NCI-H1436 treated with DMSO at 0.1 percent for 48 hours (cell line): Measurements from ENCODE around the gene CCNG2.

Experiments
- DNase-seq: peaks from one replicate; lab custom pipeline; 2025; lab: John Stamatoyannopoulos, UW

The CCNG2 gene

DNA sequence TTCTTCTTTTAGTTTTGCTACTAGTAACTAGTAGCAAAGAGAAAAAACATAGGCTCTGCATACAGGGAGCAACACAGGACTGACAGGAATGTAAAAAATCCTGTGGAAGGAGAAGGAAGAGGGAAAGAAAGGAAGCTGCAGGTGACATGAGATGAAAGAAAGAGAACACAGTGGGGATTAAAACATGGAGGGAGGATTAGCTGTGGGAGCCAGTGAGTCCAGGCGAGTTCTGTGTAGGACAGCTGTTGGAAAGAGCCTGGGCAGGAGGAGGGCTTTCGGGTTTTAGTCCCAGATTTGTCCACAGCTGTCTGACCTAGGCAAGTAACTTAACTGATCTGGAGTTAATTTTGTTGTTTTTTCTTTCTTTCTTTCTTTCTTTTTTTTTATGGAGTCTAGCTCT is 21.6 kb downstream of the CCNG2 start:
- DNase-seq, result no peak

DNA sequence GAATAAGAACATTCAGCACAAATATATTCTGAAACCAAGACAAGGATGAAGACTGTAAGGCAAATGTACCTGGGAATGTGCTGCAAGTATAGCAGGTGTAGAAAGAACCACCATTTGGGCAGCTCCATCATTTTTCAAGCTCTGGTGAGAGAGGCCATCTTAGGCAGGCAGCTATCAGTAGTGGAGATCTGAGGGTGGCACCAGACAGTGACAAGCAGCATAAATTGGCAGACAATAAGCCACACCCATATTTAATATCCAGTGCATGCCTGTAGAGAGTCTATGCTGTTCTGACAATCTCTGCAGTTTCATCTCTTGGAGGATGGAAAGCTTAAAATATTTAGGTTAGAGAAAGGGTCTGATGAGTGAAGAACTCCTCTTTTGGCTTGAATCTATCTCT is 22.5 kb downstream of the CCNG2 start:
- DNase-seq, result no peak

- no peak for DNase-seq
These were observed 24.7 kb downstream of the CCNG2 start for GRCh38 chr4:77181720-77182119.

DNA sequence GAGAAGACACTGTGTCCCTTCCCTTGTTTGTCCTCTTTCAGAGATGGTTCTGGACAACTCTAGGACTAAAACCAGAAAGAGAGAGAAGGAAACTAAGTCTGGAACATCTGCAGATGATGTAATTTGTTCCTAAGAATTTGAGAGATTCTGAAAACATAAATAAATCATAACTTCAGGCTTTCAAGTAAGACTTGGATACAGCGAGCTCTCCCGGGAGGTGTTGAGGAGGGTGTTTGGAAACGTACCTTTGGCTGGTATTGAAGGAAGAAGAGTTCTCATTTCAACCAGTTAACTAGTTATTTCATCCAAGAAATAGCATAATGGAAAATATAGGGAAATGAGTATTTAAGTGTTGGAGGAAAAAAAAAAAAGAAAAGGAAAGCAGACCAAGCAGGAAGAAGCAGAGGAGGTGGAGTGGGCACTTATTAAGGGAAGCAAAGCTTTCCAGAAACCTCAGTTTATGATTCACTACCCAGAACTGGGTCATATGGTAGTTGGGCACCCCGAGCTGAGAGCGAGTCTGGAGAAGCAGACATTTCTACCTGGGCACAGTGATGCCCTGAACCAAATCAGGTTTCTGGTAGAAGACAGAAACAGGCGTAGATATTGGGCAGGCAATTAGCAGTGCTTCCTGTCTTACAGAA is 26.9 kb downstream of the CCNG2 start:
- no peak for DNase-seq

DNA sequence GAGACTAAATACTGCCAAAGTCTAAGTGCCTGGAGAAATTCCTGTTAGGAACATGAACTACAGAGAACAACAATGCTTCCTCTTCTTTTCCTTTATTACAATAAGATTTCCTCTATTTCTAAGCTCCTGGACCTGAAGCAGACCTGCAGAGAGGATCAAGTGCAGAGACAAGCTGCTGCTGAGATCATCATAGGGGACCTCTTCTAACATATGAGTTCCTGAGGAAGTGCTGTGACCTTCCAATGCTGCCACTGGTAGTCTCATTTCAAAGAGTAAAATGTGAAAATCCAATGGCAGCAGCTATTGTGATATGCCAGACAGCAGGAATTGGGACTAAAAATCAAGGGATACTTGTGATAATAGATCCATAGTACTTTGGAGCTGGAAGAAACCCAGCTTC is 28.0 kb downstream of the CCNG2 start:
- DNase-seq, result no peak

- DNase-seq, result no peak
These were observed 28.7 kb downstream of the CCNG2 start for GRCh38 chr4:77185686-77186085.

DNA sequence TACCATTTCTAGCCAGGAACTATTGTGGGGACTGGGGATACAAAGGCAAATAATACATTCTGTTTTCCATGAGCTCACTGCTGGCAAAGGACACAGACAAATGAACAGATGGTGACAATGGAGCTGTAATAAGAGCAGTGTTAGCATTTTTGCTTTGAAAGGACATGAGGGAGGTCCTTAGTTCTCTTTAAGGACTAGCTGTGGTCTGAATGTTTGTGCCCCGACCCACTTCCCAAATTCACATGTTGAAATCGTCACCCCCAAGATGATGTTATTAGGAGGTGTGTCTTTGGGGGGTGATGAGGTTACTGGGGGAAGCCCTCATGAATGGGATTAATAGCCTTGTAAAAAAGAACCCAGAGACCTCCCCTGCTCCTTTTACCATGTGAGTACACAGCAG is 30.3 kb downstream of the CCNG2 start:
- no peak for DNase-seq

DNA sequence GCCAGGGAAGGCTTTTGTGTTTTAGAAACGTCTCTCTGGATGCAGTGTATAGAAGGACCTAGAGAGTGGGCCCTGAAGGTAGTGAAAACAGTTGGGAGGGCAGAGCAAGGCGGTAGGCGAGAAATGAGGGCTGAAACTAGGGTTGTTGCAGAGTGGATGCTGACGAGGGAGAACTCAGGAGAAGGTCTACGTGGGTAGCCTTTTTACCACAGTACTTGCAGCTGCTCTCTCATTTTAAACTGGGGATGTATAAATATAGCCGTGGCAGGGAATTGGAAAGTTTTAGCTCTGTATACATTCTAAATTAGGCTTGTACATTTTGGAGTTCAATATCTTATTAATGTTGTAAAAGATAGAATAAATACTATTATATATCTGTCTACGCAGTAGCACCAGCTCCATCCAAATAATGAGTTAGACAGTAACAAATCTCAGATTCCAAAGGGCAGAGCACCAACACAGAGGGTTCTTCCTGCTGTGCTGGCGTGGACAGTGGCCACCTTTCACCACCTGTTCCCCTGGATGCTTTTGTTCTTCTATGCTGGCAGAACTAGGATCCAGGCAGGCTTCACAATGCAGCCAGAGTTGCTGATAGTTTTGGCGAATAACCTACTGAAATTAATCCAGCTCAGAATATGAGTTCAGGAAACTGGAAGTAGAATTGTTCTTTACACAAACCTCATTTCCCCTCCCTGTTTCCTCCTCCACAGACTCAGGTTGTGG is 31.7 kb downstream of the CCNG2 start:
- no peak for DNase-seq

GRCh38 chr4:77189412-77189811 is 32.4 kb downstream of the CCNG2 start:
- DNase-seq, result no peak

DNA sequence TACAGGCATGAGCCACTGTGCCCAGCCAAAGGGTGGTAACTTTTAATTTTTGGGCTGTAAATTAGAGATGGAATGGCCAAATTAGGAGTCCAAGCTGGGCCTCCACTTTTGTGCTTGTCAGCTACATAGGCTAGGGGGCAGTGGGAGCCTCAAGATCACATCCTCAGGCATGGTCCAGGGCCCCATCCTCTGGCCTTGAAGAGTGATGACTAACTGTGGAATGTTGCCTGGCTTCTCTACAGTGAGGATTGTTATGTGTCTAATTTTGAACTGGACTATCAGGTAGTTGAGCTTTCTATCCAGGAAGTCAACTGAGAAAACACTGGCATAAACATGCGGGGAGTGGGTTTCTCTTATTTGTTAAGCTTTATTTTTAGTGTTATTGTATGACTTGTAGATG is 33.0 kb downstream of the CCNG2 start:
- DNase-seq, result no peak

- DNase-seq, result no peak
These were observed 36.0 kb downstream of the CCNG2 start for GRCh38 chr4:77193046-77193445.

GRCh38 chr4:77193511-77194102 is 36.6 kb downstream of the CCNG2 start:
- no peak for DNase-seq

DNA sequence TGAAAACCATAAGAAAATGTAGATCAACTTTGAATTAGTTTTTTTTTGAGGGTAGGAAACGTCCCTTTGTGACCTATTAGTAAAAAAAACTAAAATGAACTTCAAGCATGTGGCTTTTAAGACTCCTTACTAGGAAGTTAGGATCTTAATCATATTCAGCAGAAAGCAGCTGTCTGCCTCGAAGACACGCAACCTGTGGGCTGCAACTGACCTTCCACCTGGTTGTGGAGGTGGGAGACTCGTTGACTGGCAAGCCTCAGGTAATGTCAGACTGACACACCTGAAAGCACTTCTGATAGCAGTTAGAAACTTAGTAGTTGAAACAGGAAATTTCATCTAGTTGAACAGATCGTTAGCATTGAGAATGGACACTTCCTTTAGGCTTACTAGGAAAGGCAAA is 37.4 kb downstream of the CCNG2 start:
- DNase-seq, result no peak

GRCh38 chr4:77194989-77195388 is 38.0 kb downstream of the CCNG2 start:
- DNase-seq, result no peak

GRCh38 chr4:77196866-77197265 is 39.9 kb downstream of the CCNG2 start:
- no peak for DNase-seq

DNA sequence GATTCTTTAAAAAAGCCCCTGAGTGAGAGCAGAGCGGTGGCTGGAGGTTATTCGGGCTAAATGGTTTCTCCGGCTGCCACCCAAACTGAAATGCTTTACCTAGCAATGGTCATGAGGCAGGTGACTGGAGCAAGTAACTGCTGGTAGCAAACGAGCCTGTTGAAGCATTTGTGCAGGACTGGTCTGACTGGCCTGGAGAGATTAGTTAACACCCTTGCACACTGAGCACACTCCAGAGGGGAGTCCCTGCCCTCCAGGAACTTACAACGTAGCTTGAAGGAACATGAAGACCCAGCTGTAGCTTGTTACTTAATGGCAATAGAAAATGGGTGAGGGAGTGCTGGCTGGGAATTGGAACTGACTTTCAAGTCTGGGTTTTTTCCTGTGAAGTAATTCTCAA is 40.4 kb downstream of the CCNG2 start:
- DNase-seq, result no peak

- no peak for DNase-seq
These were observed 40.8 kb downstream of the CCNG2 start for GRCh38 chr4:77197831-77198230.

DNA sequence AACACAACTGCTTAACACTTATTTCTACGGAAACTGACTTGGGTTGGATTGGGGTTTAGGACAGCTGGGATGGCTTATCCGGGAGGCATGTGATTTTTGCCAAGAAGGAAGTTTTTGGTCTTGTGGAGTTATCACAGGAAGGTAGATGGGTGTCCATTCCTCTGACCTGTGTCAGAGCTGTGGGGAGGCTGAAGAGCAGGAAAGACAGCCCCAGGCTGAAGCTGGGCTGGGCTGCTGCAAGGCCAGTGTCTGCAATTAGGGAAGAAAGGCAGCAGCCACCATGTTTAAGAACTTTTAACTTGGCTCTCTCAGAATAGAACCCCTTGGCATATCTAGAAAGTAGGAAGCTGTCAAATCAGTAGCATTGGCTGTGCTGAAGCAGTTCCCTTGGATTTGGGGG is 42.3 kb downstream of the CCNG2 start:
- DNase-seq, result no peak

GRCh38 chr4:77199701-77200100 is 42.7 kb downstream of the CCNG2 start:
- DNase-seq, result no peak

DNA sequence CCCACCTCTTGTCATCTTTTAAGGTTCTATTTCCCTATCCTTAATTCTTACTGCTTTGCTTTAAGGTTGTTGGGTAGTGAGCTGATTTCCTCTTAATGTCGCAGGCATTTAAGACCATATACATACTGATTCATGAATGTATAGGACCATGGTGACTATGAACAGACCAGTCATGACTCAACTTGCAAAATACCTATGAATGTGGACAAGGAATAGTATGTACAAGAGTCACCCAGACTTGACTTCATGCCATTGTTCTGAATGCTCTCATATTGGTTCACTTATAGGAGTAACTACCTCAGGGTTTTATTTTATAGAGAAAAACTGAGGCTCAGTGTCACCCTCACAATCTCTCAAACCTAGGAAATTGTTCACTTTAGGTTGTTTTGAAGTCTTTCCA is 44.3 kb downstream of the CCNG2 start:
- no peak for DNase-seq

- DNase-seq, result no peak
These were observed 44.9 kb downstream of the CCNG2 start for GRCh38 chr4:77201857-77202256.

GRCh38 chr4:77202491-77202890 is 45.5 kb downstream of the CCNG2 start:
- no peak for DNase-seq

- no peak for DNase-seq
These were observed 46.6 kb downstream of the CCNG2 start for GRCh38 chr4:77203380-77204197.
